Spleen (tissue), 13 donors: Measurements from ENCODE around the gene C1orf141. TPM values are rescaled to one million over a fixed set of nuclear protein-coding genes. Genes with fewer than 3 reads are reported as not detected.

Experiments used
- DNase-seq: peaks from one replicate; pipeline ENCODE4 v3.0.0-alpha.2; 2020
- H3K27ac ChIP-seq, 8 donors: fragments of 200-600 bp; sonication (generic) in 7 of 8; 1 replicate in 4 of 8; 2 replicates in 4 of 8; pipeline versions ENCODE4 v1.5.0 to v1.8.0; 2016 to 2021; ENCODE audit warnings: inconsistent platforms in 4 of 8, mild to moderate bottlenecking in 4 of 8, moderate library complexity in 1 of 8
- H3K27me3 ChIP-seq, 7 donors: fragments of 200-600 bp; sonication (generic) in 6 of 7; replicated peaks in 1 of 7; 1 replicate in 4 of 7; 2 replicates in 3 of 7; pipeline versions ENCODE4 v1.5.0 to v1.8.0; 2016 to 2021; ENCODE audit warnings: inconsistent platforms in 3 of 7, mild to moderate bottlenecking in 1 of 7
- H3K36me3 ChIP-seq, 6 donors: fragments of 200-600 bp; sonication (generic) in 5 of 6; 1 replicate in 4 of 6; 2 replicates in 2 of 6; pipeline versions ENCODE4 v1.5.0 to v1.8.0; 2016 to 2021; ENCODE audit warnings: inconsistent platforms in 2 of 6
- H3K4me1 ChIP-seq, 6 donors: fragments of 200-600 bp; sonication (generic) in 5 of 6; 1 replicate in 3 of 6; 2 replicates in 3 of 6; pipeline versions ENCODE4 v1.5.0 to v1.8.0; 2016 to 2021; ENCODE audit warnings: inconsistent platforms in 3 of 6
- H3K4me3 ChIP-seq, 8 donors: fragments of 200-600 bp; sonication (generic) in 7 of 8; 1 replicate in 4 of 8; 2 replicates in 4 of 8; pipeline versions ENCODE4 v1.5.0 to v1.8.0; 2016 to 2021; ENCODE audit warnings: inconsistent platforms in 4 of 8, mild to moderate bottlenecking in 4 of 8, moderate library complexity in 2 of 8
- H3K9me3 ChIP-seq, 8 donors: fragments of 200-600 bp; sonication (generic) in 7 of 8; 1 replicate in 4 of 8; 2 replicates in 4 of 8; pipeline versions ENCODE4 v1.5.0 to v1.8.0; 2016 to 2021; ENCODE audit warnings: inconsistent platforms in 4 of 8
- POLR2A ChIP-seq, 3 donors: fragments of 450-650 bp; IDR thresholded peaks; one replicate each; pipeline ENCODE4 v1.5.1; 2017; ENCODE audit warnings: antibody characterized with exemption in 3 of 3, mild to moderate bottlenecking in 1 of 3
- POLR2AphosphoS5 ChIP-seq, 3 donors: sonication (generic); formaldehyde crosslinking; IDR thresholded peaks; one replicate each; pipeline ENCODE4 v1.5.1; 2017; ENCODE audit warnings: antibody characterized with exemption in 3 of 3
- WGBS, 5 donors: extraction: QIAGEN DNeasy Blood & Tissue Kit in 3 of 5; methylation state at CpG; one replicate each; pipeline versions ENCODE4 v1.1.5 to v1.1.7; 2013 to 2018; 5-methylcytosine and 5-hydroxymethylcytosine counted together
- intact Hi-C: fragments of 100-400 bp; cut with DNase I; formaldehyde crosslinking; loops from one replicate; pipeline ENCODE4 v1.15.0; 2023; ENCODE audit warnings: low total_unique reads
- long read RNA-seq, 2 donors: transcript quantifications; one replicate each; lab custom pipeline, GENCODE V29; 2026
- polyA plus RNA-seq, 3 donors: library from polyadenylated mRNA; stranded (reverse); fragments of 200-250 nt; gene quantifications; one replicate each; pipeline ENCODE4 v1.2.1, GENCODE V29; 2013
- total RNA-seq, 7 donors: library from RNA; depleted of rRNA in 3 of 7; stranded (reverse); fragments of >200 nt in 3 of 7; fragmentation: NEBNext Ultra II Directional in 4 of 7; extraction: Animal tissue kit (Norgen Biotek cat#: 25700) in 4 of 7; gene quantifications; one replicate each; pipeline versions ENCODE4 v1.1.0 to v1.2.1, GENCODE V29; 2016 to 2021
- TF ChIP-seq, protein P1 (sequence below), 11 experiments: fragments of 200-600 bp in 7 of 11; fragments of 450-650 bp in 4 of 11; sonication (generic) in 4 of 11; IDR thresholded peaks in 8 of 11; conservative IDR thresholded peaks in 3 of 11; 1 replicate in 7 of 11; 2 replicates in 4 of 11; pipeline versions ENCODE4 v1.4.0 to v1.8.0; 2016 to 2021; ENCODE audit warnings: antibody characterized with exemption in 11 of 11, inconsistent platforms in 4 of 11, mild to moderate bottlenecking in 1 of 11
- donor health status: healthy with polysubstance abuse.
- donor health status: DM: no; HTN: no; CAD: no; lungs with moderate emphysema.
- donor health status: DM: no; HTN: no; CAD: no.
- donor health status: Bipolar disorder and iron deficiency.
- donor health status: healthy.
- donor health status: DM: no; HTN: no; CAD: no.
- donor health status: DM: yes; HTN: yes; CAD: no.

The C1orf141 gene
- not detected for total RNA-seq
- not detected for polyA plus RNA-seq
- long read RNA-seq, donor 1, result 0 reads
- long read RNA-seq, donor 2, result 0 reads

DNA sequence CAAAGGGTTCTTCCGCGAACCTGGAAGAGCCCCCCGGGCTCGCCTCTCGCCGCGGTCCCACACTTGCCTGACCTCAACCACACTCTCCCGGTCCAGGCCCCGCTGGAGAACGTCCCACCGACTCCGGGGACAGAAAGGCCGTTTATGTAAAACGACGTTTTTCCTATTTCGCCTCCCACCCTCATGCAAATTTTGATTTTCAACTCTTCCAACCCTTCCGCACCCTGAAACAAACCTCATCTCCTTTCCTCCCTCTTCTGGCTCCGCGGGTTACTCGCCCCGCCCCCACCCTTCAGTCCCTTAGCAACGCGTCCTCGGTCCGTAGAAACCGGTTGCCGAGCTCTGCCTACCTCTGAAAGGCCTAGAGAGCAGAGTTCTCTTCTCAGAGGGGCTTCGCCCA lies at the start of gene C1orf141:
Gene C1orf141, minus strand, starts transcription at position 276 of the 400 bp plus-strand sequence. CDS start 7,730 bp downstream, outside the sequence.
- intact Hi-C loops, result no loop called here
- WGBS, 5 donors, result 11 to 26% (median 15%) methylated on average over 28 of the region's 28 CpGs
- Histone ChIP-seq H3K4me3 (peak within 1 kb of the TSS in 5 of 8 donors; percentile 1 to 59 (median 18)), H3K27ac (no peak within 1 kb of the TSS), H3K36me3 (no peaks in the 10 kb centered on the region), H3K4me1 (peaks cover 0 to 12% (median 5%) of the 10 kb centered on the region in 6 donors), H3K9me3 (no peaks in the 10 kb centered on the region), H3K27me3 (peaks cover 0 to 9% (median 0%) of the 10 kb centered on the region in 7 donors)
- TF ChIP-seq POLR2AphosphoS5 (IDR thresholded peaks at IDR 0.05) (no peak), POLR2A (IDR thresholded peaks at IDR 0.05) (no peak)
- TF ChIP-seq, protein P1, sequence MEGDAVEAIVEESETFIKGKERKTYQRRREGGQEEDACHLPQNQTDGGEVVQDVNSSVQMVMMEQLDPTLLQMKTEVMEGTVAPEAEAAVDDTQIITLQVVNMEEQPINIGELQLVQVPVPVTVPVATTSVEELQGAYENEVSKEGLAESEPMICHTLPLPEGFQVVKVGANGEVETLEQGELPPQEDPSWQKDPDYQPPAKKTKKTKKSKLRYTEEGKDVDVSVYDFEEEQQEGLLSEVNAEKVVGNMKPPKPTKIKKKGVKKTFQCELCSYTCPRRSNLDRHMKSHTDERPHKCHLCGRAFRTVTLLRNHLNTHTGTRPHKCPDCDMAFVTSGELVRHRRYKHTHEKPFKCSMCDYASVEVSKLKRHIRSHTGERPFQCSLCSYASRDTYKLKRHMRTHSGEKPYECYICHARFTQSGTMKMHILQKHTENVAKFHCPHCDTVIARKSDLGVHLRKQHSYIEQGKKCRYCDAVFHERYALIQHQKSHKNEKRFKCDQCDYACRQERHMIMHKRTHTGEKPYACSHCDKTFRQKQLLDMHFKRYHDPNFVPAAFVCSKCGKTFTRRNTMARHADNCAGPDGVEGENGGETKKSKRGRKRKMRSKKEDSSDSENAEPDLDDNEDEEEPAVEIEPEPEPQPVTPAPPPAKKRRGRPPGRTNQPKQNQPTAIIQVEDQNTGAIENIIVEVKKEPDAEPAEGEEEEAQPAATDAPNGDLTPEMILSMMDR (IDR thresholded peaks at IDR 0.05 in 8 of 11, conservative IDR thresholded peaks at IDR 0.05 in 3 of 11), result no peak
- no peak for DNase-seq

DNA sequence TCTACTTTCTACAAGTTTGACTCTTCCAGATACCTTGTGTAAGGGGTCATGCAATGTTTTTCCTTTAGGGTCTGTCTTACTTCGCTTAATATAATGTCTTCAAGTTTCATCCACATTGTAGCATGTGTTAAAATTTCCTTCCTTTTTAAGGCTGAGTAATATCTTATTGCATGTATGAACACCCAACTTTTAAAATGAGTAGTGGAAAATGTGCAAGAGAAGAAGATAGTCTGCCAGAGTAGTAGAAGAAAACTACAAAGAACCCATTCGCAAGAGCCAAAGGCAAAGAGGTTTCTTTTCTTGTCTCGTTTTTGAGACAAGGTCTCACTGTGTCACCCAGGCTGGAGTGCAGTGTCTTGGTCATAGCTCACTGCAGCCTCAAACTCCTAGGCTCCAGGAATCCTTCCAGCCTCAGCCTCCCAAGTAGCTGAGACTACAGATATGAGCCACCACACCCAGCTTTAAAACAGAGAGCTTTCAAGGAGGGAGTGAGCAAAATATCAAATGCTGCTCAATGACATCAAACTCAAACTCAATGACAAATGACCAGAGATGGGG lies 40.8 kb upstream of the C1orf141 start:
- intact Hi-C loops, result no loop called here
- no peaks in the 10 kb centered on the region for H3K27me3 ChIP-seq
- WGBS, 5 donors, result 67 to 79% (median 73%) methylated on average over 3 of the region's 3 CpGs
- no peak overlapping the region for H3K27ac ChIP-seq
- no peak for DNase-seq
- H3K9me3 ChIP-seq, result no peaks in the 10 kb centered on the region
- H3K4me3 ChIP-seq, result no peak overlapping the region
- TF ChIP-seq POLR2AphosphoS5 (IDR thresholded peaks at IDR 0.05) (no peak), POLR2A (IDR thresholded peaks at IDR 0.05) (no peak)
- TF ChIP-seq, protein P1 (IDR thresholded peaks at IDR 0.05 in 8 of 11, conservative IDR thresholded peaks at IDR 0.05 in 3 of 11), result no peak
- peaks cover 0 to 21% (median 6%) of the 10 kb centered on the region in 6 donors for H3K4me1 ChIP-seq
- H3K36me3 ChIP-seq, result no peaks in the 10 kb centered on the region

DNA sequence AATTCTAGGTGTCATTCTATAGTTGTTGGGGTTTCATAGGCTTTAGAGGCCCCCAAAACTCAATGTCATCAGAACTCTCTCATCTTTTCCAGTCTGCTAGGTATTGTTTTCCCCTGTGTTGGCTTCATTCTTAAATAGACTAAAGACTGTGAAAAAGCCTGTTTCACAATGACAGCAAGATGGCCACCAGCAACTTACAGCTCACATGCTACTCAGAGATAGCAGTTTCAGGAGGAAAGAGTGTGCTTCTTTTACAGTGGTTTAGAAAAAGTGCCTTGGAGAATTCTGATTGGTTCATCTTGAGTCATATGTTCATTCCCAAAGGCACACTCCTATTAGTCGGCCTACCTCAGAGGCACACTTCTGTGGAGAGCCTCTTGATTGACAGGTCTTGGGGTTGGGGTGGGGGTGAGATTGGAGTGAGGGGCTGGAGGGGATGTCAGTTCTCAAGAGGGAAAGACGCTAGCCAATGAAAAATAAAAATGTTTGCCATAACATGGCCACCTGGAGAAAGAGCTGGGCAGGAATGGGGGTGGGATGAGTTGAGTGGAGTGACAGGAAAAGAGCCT lies 40.0 kb upstream of the C1orf141 start:
- DNase-seq, result no peak
- H3K9me3 ChIP-seq, result no peaks in the 10 kb centered on the region
- peaks cover 0 to 28% (median 6%) of the 10 kb centered on the region in 6 donors for H3K4me1 ChIP-seq
- intact Hi-C loops, result no loop called here
- 71 to 96% (median 79%) methylated on average over 2 of the region's 2 CpGs for WGBS, 5 donors
- H3K27ac ChIP-seq, result no peak overlapping the region
- TF ChIP-seq POLR2A (IDR thresholded peaks at IDR 0.05), result no peak
- H3K27me3 ChIP-seq, result no peaks in the 10 kb centered on the region
- no peaks in the 10 kb centered on the region for H3K36me3 ChIP-seq
- H3K4me3 ChIP-seq, result no peak overlapping the region

DNA sequence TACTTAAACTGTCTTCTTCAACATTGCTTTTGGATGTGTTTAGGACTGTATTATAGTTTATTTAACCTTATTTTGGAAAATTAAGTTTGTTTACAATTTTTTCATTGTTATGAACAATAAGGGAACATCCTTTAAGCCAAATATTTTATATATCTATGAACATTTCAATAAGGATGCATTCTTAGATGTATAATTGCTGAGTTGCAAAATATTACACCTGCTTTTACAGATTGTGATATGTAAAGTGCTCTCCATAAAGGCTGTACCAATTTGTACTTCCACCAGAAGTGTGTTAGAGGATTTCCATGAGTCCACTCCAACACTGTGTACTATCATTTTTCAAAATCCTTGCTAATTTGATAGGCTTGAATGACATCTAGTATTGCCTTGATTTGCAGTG lies 39.2 kb upstream of the C1orf141 start:
- no peak for TF ChIP-seq POLR2AphosphoS5 (IDR thresholded peaks at IDR 0.05)
- no peak for TF ChIP-seq POLR2A (IDR thresholded peaks at IDR 0.05)
- TF ChIP-seq, protein P1 (IDR thresholded peaks at IDR 0.05 in 8 of 11, conservative IDR thresholded peaks at IDR 0.05 in 3 of 11), result no peak
- intact Hi-C loops, result no loop called here
- peaks cover 0 to 28% (median 6%) of the 10 kb centered on the region in 6 donors for H3K4me1 ChIP-seq

More for the DNA sequence above, 39.2 kb upstream of the C1orf141 start:
- Histone ChIP-seq H3K27ac (no peak overlapping the region), H3K4me3 (no peak overlapping the region), H3K27me3 (no peaks in the 10 kb centered on the region), H3K36me3 (no peaks in the 10 kb centered on the region), H3K9me3 (no peaks in the 10 kb centered on the region)
- no peak for DNase-seq
